ENCODE data around the gene SHISA4.
"Not testable (repeated sequence)": the region's sequence is repeated elsewhere in the genome, so short reads cannot be mapped to it uniquely, and the experiment has no call there.

SHISA4 gene

GRCh38 chr1:201888282-201889089, at the start of gene SHISA4:
Gene SHISA4, plus strand, starts transcription at chr1:201888898. Its CDS starts 97 bp downstream, at chr1:201888995.
- DNase-seq: peak in 13 of 14 donors; percentile 68 to 98 (median 93)

- not testable (repeated sequence) for DNase-seq
Measured at GRCh38 chr1:201839089-201839488, 49.6 kb upstream of the SHISA4 start.

- DNase-seq: no peak
Measured at GRCh38 chr1:201840055-201840454, 48.6 kb upstream of the SHISA4 start.

GRCh38 chr1:201840490-201840889, 48.2 kb upstream of the SHISA4 start:
- DNase-seq: no peak

- no peak for DNase-seq
Measured at GRCh38 chr1:201841265-201841912, 47.3 kb upstream of the SHISA4 start.

- no peak for DNase-seq
Measured at GRCh38 chr1:201842472-201843027, 46.1 kb upstream of the SHISA4 start.

- DNase-seq: no peak
Measured at GRCh38 chr1:201845331-201846083, 43.2 kb upstream of the SHISA4 start.

- DNase-seq: peak in 1 of 14 donors; percentile 39
Measured at GRCh38 chr1:201847150-201847549, 41.5 kb upstream of the SHISA4 start.

GRCh38 chr1:201848230-201848629, 40.5 kb upstream of the SHISA4 start:
- DNase-seq: no peak

- no peak for DNase-seq
Measured at GRCh38 chr1:201849372-201850052, 39.2 kb upstream of the SHISA4 start.

- DNase-seq: peak in 1 of 14 donors; percentile 19
Measured at GRCh38 chr1:201850053-201850397, 38.7 kb upstream of the SHISA4 start.

GRCh38 chr1:201851949-201852348, 36.7 kb upstream of the SHISA4 start:
- DNase-seq: no peak

- DNase-seq: not testable (repeated sequence)
Measured at GRCh38 chr1:201856722-201857121, 32.0 kb upstream of the SHISA4 start.

- no peak for DNase-seq
Measured at GRCh38 chr1:201859424-201859823, 29.3 kb upstream of the SHISA4 start.

- no peak for DNase-seq
Measured at GRCh38 chr1:201861448-201861847, 27.2 kb upstream of the SHISA4 start.

GRCh38 chr1:201870397-201870796, 18.3 kb upstream of the SHISA4 start:
- no peak for DNase-seq

GRCh38 chr1:201874672-201875071, 14.0 kb upstream of the SHISA4 start:
- DNase-seq: no peak

- no peak for DNase-seq
Measured at GRCh38 chr1:201876148-201876818, 12.4 kb upstream of the SHISA4 start.

- peak in 7 of 14 donors; percentile 27 to 65 (median 43) for DNase-seq
Measured at GRCh38 chr1:201877877-201878401, 10.8 kb upstream of the SHISA4 start.

- DNase-seq: no peak
Measured at GRCh38 chr1:201880928-201881571, 7.6 kb upstream of the SHISA4 start.

- no peak for DNase-seq
Measured at GRCh38 chr1:201881617-201882016, 7.1 kb upstream of the SHISA4 start.

Data from C1 segment of cervical spinal cord (tissue), 14 donors.